Activated CD4-positive, alpha-beta T cell treated with anti-CD3 and anti-CD28 coated beads, Interleukin-2, Interleukin-6, amounts not matched to agents 100 ng/mL and 50 ng/mL, durations not matched to agents 16 hours and 8 hours (primary cell): ENCODE data around the gene EXOC4.

Experiments used
- DNase-seq: peaks from one replicate; pipeline ENCODE4 v3.0.0-alpha.2; 2020

EXOC4 gene

DNA sequence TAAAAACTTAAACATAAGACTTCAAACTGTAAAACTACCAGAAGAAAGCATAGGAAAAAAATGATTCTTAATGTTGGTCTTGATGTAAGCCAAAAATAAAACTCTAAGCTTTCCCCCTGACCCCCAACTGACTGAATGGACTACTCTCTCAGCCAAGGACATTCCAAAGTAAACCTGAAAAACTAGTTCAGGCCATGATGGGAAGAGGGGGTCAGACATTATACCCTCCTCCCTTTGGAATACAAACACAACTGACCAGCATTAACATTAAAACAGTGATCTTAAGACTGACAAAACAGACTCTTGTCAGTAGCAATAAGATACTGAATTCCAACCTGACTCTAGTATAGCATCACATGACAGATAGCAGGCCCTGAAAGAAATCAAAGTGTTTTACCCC is 860.8 kb downstream of the EXOC4 start:
- no peak for DNase-seq

DNA sequence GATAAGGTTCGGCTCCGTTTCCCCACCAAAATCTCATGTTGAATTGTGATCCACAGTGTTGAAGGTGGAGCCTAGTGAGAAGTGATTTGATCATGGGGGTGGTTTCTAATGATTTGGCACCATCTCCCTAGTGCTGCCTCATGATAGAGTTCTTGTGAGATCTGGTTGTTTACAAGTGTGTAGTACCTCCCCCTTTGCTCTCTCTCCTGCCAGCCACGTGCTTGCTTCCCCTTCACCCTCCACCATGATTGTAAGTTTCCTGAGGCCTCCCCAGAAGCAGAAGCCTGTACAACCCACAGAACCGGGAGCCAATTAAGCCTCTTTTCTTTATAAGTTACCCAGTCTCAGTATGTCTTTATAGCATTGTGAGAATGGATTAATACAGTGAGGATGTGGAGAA is 862.1 kb downstream of the EXOC4 start:
- no peak for DNase-seq
